BE2C (cell line): ENCODE results near the gene NR1H2. TPM values are rescaled to one million over a fixed set of nuclear protein-coding genes. Genes with fewer than 3 reads are reported as not detected.

Experiments
- DNase-seq: peaks from one replicate; pipeline ENCODE4 v3.0.0-alpha.2; 2020
- H3K27me3 ChIP-seq: fragments of 250-450 bp; sonication (Bioruptor Pico); 2 replicates; pipeline ENCODE4 v1.5.1; 2020; ENCODE audit warnings: mild to moderate bottlenecking
- H3K36me3 ChIP-seq: fragments of 250-450 bp; sonication (Bioruptor Pico); 2 replicates; pipeline ENCODE4 v1.5.1; 2020; ENCODE audit warnings: mild to moderate bottlenecking
- H3K4me1 ChIP-seq: fragments of 250-450 bp; sonication (Bioruptor Pico); 2 replicates; pipeline ENCODE4 v1.5.1; 2020
- H3K4me3 ChIP-seq: 2 replicates; pipeline ENCODE4 v1.5.1; 2011; ENCODE audit warnings: low read depth, low read length
- H3K9me3 ChIP-seq: fragments of 250-450 bp; sonication (Bioruptor Pico); 2 replicates; pipeline ENCODE4 v1.5.1; 2020
- polyA plus RNA-seq: library from polyadenylated mRNA; unstranded; fragments of >200 nt; gene quantifications from one replicate; pipeline ENCODE4 v1.2.1, GENCODE V29; 2012; ENCODE audit warnings: low read depth, missing spikeins; ENCODE audit not compliant: insufficient read length, insufficient read depth
- TF ChIP-seq, protein P1 (sequence below): IDR thresholded peaks from 2 replicates; pipeline ENCODE4 v1.5.1; 2012; ENCODE audit warnings: mild to moderate bottlenecking, low read depth, low read length

The NR1H2 gene
- 65.7 TPM for polyA plus RNA-seq

GRCh38 chr19:50376166-50377050 lies at the start of gene NR1H2:
NR1H2 (plus strand) TSS chr19:50376457; CDS start chr19:50377606, 1,149 bp downstream.
- H3K36me3 ChIP-seq, result peaks cover 27% of the 10 kb centered on the region
- TF ChIP-seq, protein P1, sequence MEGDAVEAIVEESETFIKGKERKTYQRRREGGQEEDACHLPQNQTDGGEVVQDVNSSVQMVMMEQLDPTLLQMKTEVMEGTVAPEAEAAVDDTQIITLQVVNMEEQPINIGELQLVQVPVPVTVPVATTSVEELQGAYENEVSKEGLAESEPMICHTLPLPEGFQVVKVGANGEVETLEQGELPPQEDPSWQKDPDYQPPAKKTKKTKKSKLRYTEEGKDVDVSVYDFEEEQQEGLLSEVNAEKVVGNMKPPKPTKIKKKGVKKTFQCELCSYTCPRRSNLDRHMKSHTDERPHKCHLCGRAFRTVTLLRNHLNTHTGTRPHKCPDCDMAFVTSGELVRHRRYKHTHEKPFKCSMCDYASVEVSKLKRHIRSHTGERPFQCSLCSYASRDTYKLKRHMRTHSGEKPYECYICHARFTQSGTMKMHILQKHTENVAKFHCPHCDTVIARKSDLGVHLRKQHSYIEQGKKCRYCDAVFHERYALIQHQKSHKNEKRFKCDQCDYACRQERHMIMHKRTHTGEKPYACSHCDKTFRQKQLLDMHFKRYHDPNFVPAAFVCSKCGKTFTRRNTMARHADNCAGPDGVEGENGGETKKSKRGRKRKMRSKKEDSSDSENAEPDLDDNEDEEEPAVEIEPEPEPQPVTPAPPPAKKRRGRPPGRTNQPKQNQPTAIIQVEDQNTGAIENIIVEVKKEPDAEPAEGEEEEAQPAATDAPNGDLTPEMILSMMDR, result no peak
- peak; percentile 96 for DNase-seq
- H3K4me3 ChIP-seq, result peak within 1 kb of the TSS; percentile 88
- H3K9me3 ChIP-seq, result no peaks in the 10 kb centered on the region
- no peaks in the 10 kb centered on the region for H3K27me3 ChIP-seq
- no peaks in the 10 kb centered on the region for H3K4me1 ChIP-seq

DNA sequence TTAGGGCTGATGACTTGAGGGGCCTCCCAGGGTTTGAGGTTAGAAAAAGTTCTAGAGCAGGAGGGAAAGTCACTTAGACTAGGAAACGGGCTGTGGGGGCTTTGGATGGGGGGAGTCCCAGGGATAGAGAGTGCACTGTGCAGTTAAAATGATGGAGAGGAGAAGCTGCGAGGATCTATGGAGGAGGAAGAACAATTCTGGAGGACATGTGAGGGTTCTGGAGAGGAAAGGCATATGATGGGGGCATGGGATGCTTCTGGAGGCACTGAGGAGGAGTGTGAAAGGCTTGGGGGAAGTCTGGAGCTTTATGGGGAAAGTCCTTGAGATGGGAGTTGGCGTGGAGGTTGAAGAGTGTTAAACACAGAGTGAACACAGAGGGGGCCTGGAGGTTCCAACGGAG lies 49.2 kb upstream of the NR1H2 start:
- Histone ChIP-seq H3K36me3 (no peaks in the 10 kb centered on the region), H3K9me3 (no peaks in the 10 kb centered on the region), H3K27me3 (no peaks in the 10 kb centered on the region), H3K4me3 (no peak overlapping the region), H3K4me1 (peaks cover 4% of the 10 kb centered on the region)
- TF ChIP-seq, protein P1, result no peak
- DNase-seq, result no peak

DNA sequence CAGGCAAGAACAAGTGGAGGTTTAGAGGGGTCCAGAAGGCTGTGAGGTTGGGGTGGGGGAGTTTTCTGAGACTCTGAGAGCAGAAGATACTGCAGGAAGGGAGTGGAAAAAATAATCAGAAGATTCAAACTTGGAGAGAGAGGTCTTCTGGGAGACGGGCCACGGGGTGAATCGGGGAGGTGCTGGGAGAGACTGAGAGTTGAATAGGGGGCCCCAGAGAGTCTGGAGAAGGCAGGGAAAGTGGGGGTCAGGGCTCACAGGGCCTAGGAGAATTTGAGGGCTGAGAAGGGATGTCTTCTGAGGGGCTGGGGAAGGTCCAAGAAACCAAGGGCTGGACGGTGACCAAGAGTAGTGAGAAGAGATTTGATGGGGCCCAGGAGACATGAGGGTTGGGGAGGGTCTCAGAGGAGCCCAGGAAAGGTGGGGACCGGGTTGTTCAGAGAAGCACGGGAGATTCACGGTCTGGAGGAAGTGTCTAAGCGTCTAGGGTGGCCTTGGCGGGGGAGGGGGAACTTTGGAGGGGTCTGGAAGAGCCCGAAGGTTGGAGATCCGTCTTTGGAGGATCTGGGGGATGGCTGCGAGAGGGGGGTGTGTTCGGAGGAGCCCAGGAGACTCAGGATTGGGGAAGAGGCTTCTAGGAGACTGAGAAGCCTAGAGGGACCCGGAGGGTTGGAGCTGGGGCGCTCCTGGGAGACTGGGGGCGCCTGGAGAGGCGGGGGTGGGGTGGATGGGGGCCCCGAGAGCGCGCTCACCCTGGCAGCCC lies 48.6 kb upstream of the NR1H2 start:
- no peak for DNase-seq
- Histone ChIP-seq H3K4me1 (peaks cover 4% of the 10 kb centered on the region), H3K36me3 (no peaks in the 10 kb centered on the region), H3K4me3 (no peak overlapping the region), H3K27me3 (no peaks in the 10 kb centered on the region), H3K9me3 (no peaks in the 10 kb centered on the region)
- TF ChIP-seq, protein P1, result no peak

DNA sequence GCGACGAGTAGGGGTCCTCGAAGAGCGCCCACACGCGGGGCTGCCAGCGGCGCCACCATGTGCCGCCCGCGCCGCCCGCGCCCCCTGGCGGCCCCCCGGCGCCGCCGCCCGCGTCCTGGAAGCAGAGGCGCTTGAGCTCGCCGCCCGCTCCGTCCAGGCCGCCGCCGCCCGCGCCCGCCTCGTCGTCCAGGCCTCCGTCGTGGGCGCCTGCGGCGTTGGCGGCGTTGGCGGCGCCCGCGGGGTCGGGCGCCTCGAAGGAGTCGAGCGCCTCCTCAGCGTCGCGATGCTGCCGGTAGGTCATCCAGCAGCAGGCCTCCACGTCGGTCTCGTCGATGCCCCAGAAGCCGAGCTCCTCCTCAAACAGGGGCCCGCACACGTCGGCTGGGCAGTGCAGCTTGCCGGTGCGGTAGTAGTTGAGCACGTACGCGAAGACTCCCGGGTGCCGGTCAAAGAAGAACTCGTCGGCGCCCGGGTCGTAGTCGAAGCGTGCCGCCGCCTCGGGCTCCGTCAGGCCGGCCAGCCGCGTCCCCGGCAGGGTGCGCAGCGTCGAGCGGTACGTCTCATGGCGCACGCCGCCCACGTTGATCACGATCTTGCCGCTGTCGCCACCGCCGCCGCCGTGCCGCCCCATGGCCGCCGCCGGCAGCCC lies 47.9 kb upstream of the NR1H2 start:
- no peak for DNase-seq
- TF ChIP-seq, protein P1, result no peak

GRCh38 chr19:50328873-50329145 lies 47.4 kb upstream of the NR1H2 start:
- TF ChIP-seq, protein P1, result no peak

More for the DNA sequence above, 47.9 kb upstream of the NR1H2 start:
- Histone ChIP-seq H3K9me3 (no peaks in the 10 kb centered on the region), H3K4me3 (peak overlapping the region; percentile 22; the same call in 1 of the 2 replicates), H3K36me3 (no peaks in the 10 kb centered on the region), H3K4me1 (peaks cover 4% of the 10 kb centered on the region), H3K27me3 (no peaks in the 10 kb centered on the region)

More at GRCh38 chr19:50328873-50329145, 47.4 kb upstream of the NR1H2 start:
- H3K36me3 ChIP-seq, result no peaks in the 10 kb centered on the region
- H3K27me3 ChIP-seq, result no peaks in the 10 kb centered on the region
- no peak overlapping the region for H3K4me3 ChIP-seq
- H3K9me3 ChIP-seq, result no peaks in the 10 kb centered on the region
- DNase-seq, result no peak
- peaks cover 4% of the 10 kb centered on the region for H3K4me1 ChIP-seq
